Measurements from ENCODE around the gene CCDC122.
"Not testable (repeated sequence)": the region's sequence is repeated elsewhere in the genome, so short reads cannot be mapped to it uniquely, and the experiment has no call there.

The CCDC122 gene

GRCh38 chr13:43876366-43876765 lies 3.2 kb downstream of the CCDC122 start:
- no peak for DNase-seq

- no peak for DNase-seq
These were observed 4.9 kb downstream of the CCDC122 start for GRCh38 chr13:43874504-43875092.

- DNase-seq = no peak
These were observed 7.4 kb downstream of the CCDC122 start for GRCh38 chr13:43872181-43872580.

- no peak for DNase-seq
These were observed 13.6 kb downstream of the CCDC122 start for GRCh38 chr13:43865892-43866291.

- no peak for DNase-seq
These were observed 14.6 kb downstream of the CCDC122 start for GRCh38 chr13:43864921-43865320.

- no peak for DNase-seq
These were observed 17.7 kb downstream of the CCDC122 start for GRCh38 chr13:43861863-43862262.

DNA sequence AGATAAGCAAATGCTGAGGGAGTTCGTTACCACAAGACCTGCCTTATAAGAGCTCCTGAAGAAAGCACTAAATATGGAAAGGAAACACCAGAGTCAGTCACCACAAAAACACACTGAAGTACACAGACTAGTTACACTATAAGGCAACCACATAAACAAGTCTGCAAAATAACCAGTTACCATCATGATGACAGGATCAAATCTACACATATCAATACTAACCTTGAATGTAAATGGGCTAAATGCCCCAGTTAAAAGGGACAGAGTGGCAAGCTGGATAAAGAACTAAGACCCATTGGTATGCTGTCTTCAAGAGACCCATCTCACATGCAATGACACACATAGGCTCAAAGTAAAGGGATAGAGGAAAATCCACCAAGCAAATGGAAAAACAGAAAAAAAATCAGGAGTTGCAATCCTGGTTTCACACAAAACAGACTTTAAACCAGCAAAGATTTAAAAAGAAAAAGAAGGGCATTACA lies 26.6 kb downstream of the CCDC122 start:
- no peak for DNase-seq

- DNase-seq = no peak
These were observed 28.7 kb downstream of the CCDC122 start for GRCh38 chr13:43850873-43851272.

DNA sequence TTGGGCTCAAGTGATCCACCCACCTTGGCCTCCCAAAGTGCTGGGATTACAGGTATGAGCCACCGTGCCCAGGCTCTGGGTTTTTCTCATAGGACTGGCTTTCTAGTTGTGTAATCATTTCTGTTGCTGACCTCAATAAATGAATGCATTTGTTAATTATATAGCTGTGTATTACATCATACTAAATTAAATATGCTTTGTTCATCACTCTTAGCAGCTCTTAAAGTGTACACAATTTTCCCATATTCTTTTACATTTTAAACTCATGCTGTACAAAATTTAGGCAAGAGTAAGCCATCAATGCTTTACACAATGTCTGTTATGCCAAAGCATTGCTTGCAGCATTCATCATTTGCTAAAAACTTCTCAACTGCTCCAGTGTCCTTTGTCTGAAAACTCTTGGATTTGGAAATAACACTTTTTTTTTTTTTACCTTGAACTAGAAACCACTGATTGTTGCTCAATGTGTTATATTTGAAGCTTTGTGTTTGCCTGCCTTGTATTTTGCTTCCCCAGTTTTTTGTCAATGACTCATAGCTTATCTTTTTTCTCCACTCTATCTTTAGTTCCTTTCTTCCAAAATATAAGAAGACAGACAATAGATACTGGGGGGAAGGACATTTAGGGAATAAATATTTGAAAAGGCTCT lies 31.4 kb downstream of the CCDC122 start:
- no peak for DNase-seq

DNA sequence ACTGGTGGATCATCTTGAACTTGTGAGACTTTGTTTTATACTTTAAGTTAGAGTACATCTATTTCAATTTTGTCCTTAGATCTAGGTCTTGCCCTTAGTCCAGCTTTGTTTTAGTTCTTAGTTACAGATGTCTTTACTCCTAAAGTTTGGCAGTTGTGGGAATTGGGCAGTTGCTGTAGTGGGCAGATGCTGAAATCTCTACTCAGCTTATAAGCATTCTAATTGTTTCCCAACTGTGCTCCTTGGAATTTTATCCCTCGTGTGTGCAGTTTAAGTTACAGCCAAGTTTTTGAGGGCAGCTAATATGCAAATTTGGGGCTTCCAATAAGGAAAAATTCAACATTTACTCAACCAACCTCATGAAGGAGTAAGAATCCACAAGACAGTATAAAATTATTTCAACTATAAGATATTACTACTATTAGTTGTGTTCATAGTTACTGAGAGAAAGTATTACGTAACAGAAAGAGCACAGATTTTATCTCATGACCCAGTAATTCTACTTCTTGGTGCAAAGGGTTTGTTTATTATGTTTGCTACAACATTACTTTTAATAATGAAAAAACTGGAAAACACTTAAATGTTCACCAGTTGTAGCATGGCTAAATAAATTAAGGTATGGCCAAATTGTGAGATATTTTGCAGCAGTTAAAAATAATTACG lies 32.9 kb downstream of the CCDC122 start:
- DNase-seq = no peak

- no peak for DNase-seq
These were observed 40.6 kb downstream of the CCDC122 start for GRCh38 chr13:43838909-43839308.

DNA sequence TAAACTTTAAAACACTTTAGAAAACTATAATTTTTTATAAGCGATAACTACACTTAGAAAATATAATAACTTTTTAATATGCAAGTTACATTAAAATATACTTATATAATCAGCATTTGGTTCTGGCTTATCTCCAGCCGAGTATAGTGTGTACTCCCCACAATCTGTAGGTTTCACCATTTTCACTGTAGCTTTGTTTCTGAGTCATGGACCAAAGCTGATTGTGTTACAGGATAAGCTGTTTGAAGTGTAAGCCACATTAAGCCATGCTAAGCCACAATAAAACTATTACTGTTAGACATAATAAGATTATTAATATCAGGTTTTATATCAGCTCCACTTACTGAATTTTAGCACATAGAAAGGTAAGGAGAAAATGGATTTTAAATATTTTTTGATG lies 43.8 kb downstream of the CCDC122 start:
- DNase-seq = no peak

GRCh38 chr13:43831088-43831487 lies 48.5 kb downstream of the CCDC122 start:
- DNase-seq = no peak

GRCh38 chr13:43830497-43830881 lies 49.1 kb downstream of the CCDC122 start:
- DNase-seq = no peak

DNA sequence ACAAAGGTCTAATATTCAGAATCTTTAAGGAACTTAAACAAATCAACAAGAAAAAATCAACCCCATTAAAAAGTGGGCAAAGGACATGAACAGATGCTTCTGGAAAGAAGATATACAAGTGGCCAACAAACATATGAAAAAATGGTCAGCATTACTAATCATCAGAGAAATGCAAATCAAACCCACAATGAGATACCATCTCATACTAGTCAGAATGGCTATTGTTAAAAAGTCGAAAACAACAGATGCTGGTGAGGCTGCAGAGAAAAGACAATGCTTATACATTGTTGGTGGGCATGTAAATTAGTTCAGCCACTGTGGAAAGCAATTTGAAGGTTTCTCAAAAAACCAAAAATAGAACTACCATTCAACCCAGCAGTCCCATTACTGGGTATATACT lies 54.9 kb downstream of the CCDC122 start:
- DNase-seq = not testable (repeated sequence)

DNA sequence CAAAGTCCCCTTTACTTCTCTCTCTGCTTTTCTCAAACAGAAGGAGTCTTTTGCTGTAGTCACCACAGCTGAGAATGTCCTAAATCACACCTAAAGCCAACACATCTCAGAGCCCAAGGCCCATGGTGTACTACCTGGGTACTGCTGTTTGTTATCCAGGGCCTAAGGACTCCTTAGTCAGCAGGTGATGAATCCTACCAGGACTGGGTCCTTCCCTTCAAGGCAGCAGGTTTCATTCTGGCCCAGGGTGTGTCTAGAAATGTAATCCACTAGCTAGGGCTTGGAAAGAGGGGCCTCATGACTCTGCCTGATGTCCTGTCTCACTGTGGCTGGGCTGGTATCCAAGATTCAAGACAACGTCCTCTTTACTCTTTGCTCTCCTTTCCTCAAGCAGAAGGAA lies 56.6 kb downstream of the CCDC122 start:
- no peak for DNase-seq

DNA sequence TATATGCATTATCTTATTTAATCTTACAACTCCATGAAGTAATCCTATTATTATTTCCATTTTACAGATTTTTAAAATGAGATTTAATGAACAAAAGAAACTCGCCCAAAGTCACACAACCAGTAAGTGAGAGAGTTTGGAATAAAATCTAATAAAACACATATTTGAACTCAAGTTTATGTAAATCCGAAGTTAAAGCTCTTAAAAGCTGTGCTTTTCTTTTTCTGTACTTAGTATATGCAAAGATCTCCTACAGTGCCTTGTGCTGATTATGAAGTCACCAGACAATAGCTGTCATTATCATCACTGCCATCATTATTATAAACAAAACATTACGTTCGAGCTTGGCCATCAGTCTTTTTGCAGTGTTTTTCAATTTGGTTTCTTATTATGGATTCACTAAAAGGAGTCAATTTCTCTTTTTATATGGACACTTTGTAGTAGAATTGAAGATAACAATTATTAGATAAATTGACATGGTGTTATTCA lies 63.1 kb downstream of the CCDC122 start:
- DNase-seq = no peak

- no peak for DNase-seq
These were observed 64.3 kb downstream of the CCDC122 start for GRCh38 chr13:43815204-43815603.

DNA sequence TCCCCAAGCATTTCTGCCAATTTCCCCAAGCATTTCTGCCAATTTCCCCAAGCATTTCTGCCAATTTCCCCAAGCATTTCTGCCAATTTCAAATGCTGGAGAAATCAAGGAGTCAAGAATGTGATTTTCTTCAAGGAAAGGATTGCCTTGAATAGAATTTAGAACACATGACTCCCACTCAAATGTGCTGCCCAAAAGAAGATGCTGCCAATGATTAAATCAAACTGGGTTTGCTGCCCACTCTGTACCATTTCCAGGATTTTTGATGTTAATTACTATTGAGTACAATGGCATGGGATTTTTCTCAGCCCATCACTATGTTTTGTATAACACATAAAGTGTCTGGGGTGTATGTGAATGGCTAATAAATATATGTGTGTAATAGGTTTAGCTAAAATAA lies 70.9 kb downstream of the CCDC122 start:
- no peak for DNase-seq

GRCh38 chr13:43805681-43806128 lies 73.8 kb downstream of the CCDC122 start:
- DNase-seq = no peak

- peak; percentile 6 for DNase-seq
These were observed 74.5 kb downstream of the CCDC122 start for GRCh38 chr13:43805071-43805468.

- DNase-seq = no peak
These were observed 75.0 kb downstream of the CCDC122 start for GRCh38 chr13:43804461-43805070.

DNA sequence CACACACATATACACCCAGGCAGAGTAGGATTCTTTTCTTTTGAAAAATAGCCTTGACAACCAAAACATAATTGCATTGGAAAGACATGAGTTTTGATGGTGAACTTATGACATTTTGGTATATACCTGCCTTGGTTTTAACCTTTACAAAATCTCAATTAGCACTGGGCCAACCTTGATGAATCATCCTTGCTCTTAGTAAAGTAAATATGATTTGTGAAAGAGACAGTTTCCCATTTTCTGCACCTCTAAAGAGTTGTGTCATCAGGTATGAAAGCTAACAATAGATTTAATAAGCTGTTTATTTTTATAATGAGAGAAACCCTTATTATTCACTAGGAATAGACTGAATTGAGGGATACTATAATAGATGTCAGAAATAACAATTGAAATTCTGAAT lies 77.0 kb downstream of the CCDC122 start:
- DNase-seq = no peak

GRCh38 chr13:43800828-43801227 lies 78.7 kb downstream of the CCDC122 start:
- no peak for DNase-seq

Measured in activated naive CD4-positive, alpha-beta T cell treated with Interleukin-2 at 50 U/mL for 16 hours (primary cell).